Measurements from ENCODE around the gene ST3GAL4. TPM values are rescaled to one million over a fixed set of nuclear protein-coding genes. Genes with fewer than 3 reads are reported as not detected.
A peak's percentile ranks its signal among the peaks of the same experiment; 100 is the strongest.
"Not testable (repeated sequence)": the region's sequence is repeated elsewhere in the genome, so short reads cannot be mapped to it uniquely, and the experiment has no call there.

Gene ST3GAL4
- total and polyA plus RNA-seq, 5 experiments from 2014 or later, result 1.1 to 6.6 (median 2.1) TPM

DNA sequence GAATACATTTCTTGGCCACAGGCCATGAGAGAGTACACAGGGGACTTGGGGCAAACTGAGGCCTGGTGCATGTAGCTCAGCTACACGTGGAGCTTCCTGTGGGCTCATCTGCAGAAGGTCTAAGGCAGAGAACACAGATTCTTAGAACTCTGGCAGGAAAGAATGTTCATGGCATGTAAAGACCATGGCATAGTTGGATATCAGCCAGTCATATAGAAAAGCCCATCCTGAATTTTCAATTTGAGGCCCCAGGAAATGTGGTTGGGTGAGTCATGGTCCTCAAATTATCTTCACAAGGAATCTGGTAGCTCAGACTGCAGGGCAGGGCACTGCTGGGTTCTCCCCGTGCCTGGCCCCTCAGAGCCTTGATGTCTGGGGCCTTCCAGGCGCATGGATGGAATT, 13.7 kb upstream of the ST3GAL4 start:
- peaks cover 0 to 13% (median 3%) of the 10 kb centered on the region in 4 donors for H3K4me1 Mint-ChIP-seq
- POLR2A ChIA-PET, result interaction anchor here (0.6 kb wide), 1 partner anchor 15 kb away, joined by 3 read pairs; no protein-coding TSS in a partner anchor
- no peaks in the 10 kb centered on the region for H3K9me3 Mint-ChIP-seq
- H3K36me3 Mint-ChIP-seq, result peaks cover 0 to 60% (median 16%) of the 10 kb centered on the region in 3 donors
- H3K27ac Mint-ChIP-seq, result peak overlapping the region in 4 of 10 donors; percentile 9 to 71 (median 30)
- H3K4me3 Mint-ChIP-seq, result no peak overlapping the region
- no peaks in the 10 kb centered on the region for H3K27me3 Mint-ChIP-seq
- DNase-seq (no peak), ATAC-seq (no peak)

DNA sequence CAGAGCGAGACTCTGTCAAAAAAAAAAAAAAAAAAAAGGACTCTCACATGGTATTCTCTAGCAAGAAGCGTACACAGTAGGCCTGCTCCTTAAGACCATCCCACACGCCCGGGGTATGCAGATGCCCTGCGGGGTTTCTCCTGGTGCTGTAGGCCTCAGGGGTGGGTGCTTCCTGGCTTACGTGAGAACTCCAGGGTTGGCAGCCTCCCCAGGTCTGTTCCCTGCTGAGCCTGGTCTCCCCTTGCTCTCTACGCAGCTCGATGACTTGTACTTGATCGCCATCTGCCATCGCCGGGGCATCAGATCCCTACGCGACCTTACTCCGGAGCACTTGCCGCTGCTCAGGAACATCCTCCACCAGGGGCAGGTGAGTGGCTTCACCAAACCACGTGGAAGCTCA, 12.4 kb upstream of the ST3GAL4 start:
- DNase-seq (no peak), ATAC-seq (no peak)
- POLR2A ChIA-PET, result interaction anchor here (0.7 kb wide), 1 partner anchor 123 kb away, joined by 3 read pairs; no protein-coding TSS in a partner anchor
- Mint-ChIP-seq H3K9me3 (no peaks in the 10 kb centered on the region), H3K4me3 (no peak overlapping the region), H3K4me1 (peaks cover 0 to 13% (median 2%) of the 10 kb centered on the region in 4 donors), H3K27me3 (no peaks in the 10 kb centered on the region), H3K27ac (peak overlapping the region in 3 of 10 donors; percentile 25 to 52 (median 36)), H3K36me3 (peaks cover 0 to 62% (median 16%) of the 10 kb centered on the region in 3 donors)

DNA sequence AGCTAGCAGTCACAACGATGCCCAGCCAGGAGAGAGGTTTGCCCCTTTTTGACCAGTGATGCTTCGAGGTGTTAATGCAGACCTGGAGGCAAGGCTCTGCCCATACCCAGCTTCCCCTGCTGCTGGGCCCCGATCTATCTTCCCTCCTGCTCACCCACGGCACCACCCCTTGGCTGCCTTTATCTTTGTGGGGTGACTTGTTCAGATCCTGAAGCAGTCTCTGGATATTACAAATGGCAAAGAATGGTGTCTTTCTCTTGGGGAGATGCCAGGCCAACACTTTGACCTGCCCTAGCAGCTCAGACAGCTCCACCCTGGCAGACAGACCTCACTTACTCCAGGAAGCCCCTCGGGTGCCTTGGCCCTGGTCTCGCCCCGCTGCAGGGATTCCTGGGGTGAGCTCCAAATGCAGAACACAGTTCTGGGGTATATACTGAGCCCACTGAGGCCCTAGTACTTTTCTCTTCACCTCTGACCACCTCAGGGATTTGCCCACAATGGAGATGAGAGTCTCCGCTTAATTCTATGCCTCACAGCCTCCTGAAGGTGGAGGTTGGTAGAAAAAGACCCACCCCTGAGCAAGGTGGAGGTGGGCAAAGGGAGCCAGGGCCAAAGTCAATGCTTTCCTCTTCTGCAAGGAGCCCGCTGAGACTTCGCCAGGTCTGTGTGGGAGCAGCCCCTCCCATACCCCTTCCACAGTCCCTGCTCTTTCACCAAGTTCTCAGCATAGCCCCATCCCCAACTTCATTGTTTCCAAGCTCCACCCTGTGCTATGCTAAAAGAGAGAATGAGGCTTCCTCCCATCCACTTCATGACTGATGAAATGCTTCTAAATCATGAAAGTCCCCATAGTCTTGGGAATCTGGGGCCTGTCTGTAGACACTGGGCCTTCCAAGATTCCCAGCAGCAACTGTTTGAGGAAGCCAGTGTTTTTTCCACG, 11.1 kb upstream of the ST3GAL4 start:
- H3K27me3 Mint-ChIP-seq, result no peaks in the 10 kb centered on the region
- POLR2A ChIA-PET, result interaction anchor here (1.0 kb wide), 1 partner anchor 31 kb away, joined by 3 read pairs; no protein-coding TSS in a partner anchor
- peaks cover 0 to 13% (median 3%) of the 10 kb centered on the region in 4 donors for H3K4me1 Mint-ChIP-seq
- no peak overlapping the region for H3K4me3 Mint-ChIP-seq
- no peak for DNase-seq
- peak overlapping the region in 5 of 10 donors; percentile 25 to 63 (median 53) for H3K27ac Mint-ChIP-seq
- peaks cover 0 to 54% (median 14%) of the 10 kb centered on the region in 3 donors for H3K36me3 Mint-ChIP-seq
- no peak for ATAC-seq
- H3K9me3 Mint-ChIP-seq, result no peaks in the 10 kb centered on the region

DNA sequence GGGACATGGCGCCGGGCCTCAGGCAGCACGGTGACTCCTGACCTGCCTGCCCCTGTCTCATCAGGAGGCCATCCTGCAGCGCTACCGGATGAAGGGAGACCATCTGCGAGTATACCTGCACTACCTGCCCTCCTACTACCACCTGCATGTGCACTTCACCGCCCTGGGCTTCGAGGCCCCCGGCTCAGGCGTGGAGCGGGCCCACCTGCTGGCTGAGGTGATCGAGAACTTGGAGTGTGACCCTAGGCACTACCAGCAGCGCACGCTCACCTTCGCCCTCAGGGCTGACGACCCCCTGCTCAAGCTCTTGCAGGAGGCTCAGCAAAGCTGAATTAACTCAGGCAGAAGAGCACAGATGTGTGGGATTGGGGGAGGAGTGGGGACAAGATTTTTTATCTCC, 10.2 kb upstream of the ST3GAL4 start:
- Mint-ChIP-seq H3K9me3 (no peaks in the 10 kb centered on the region), H3K4me3 (no peak overlapping the region), H3K36me3 (peaks cover 0 to 49% (median 14%) of the 10 kb centered on the region in 3 donors), H3K4me1 (peaks cover 0 to 13% (median 3%) of the 10 kb centered on the region in 4 donors), H3K27me3 (no peaks in the 10 kb centered on the region), H3K27ac (peak overlapping the region in 1 of 10 donors; percentile 45)
- ATAC-seq (no peak), DNase-seq (no peak)
- POLR2A ChIA-PET, result no interaction called here

DNA sequence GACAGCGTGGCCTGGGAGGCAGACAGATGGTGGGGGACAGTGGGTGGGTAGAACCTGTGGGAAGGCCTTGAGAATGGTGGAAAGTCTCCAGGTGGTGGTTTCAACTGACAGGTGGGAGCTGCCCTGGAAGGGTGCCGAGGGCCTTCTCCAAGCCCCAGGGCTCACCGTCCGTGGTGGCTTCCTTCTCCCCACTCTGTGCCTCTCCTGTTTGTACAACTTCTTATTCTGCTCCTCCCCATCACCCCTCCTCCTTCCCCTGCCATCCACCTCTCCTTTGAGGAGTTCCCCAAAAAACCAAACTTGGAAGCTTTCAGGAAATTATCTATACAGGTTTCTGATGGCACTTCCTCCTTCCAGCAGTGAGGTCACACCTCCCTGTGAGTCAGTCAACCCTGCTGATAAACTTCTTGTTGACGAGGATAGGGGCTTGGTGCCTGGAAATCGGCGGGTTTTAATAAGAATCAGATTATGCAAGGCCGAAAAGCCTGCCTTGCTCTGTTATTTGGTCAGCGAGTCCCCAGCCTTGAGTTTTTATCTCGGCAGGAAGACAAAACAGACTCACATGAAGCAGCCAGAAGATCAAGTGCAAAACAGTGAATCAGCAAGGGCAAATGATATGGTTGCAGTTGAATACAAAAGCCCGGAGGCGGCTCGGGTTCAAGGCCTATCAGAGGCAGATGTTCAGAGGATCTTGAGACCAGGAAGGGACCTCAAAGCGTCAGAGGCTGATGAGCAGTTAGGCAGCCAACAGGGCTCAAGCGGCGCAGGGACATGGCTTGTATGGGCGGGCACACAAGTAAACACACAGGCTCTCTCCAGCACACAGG, 9.5 kb upstream of the ST3GAL4 start:
- POLR2A ChIA-PET, result no interaction called here
- peak overlapping the region in 6 of 10 donors; percentile 45 to 71 (median 62) for H3K27ac Mint-ChIP-seq
- no peak overlapping the region for H3K4me3 Mint-ChIP-seq
- ATAC-seq, result no peak
- DNase-seq, result no peak
- no peaks in the 10 kb centered on the region for H3K27me3 Mint-ChIP-seq
- peaks cover 0 to 16% (median 6%) of the 10 kb centered on the region in 4 donors for H3K4me1 Mint-ChIP-seq
- peaks cover 0 to 45% (median 9%) of the 10 kb centered on the region in 3 donors for H3K36me3 Mint-ChIP-seq
- no peaks in the 10 kb centered on the region for H3K9me3 Mint-ChIP-seq

DNA sequence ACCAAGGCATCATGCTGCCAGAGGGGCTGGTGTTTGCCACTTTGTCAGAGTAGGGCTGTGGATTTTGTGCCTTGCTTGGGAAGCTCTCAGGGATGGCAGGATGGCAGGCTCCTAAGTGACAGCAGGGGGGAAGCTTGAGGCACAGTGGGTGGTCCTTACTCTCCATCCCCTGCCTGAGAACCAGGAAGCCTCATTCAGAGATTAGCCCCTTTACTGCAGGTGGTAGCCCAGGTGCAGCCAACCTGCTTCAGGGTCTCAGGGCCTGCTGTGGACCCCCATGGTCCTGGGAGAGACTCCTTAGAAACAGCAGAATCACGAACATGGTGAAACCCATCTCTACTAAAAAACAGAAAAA, 8.9 kb upstream of the ST3GAL4 start:
- peaks cover 0 to 20% (median 6%) of the 10 kb centered on the region in 4 donors for H3K4me1 Mint-ChIP-seq

DNA sequence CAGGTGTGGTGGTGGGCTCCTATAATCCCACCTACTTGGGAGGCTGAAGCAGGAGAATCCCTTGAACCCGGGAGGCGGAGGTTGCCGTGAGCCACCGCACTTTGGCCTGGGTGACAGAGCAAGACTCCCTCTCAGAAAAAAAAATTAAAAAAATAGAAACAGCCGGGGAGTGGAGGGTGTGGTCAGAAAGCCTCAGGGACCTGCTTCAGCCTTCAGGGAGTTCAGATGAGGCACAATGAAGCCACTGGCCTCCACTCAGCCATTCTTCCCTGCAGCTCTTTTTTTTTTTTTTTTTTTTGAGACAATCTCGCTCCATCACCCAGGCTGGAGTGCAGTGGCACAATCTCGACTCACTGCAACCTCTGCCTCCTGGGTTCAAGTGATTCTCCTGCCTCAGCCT, 8.5 kb upstream of the ST3GAL4 start:
- H3K9me3 Mint-ChIP-seq, H3K27me3 Mint-ChIP-seq, ATAC-seq, DNase-seq, H3K4me3 Mint-ChIP-seq: not testable (repeated sequence)
- peak overlapping the region in 2 of 10 donors; percentile 45 to 74 for H3K27ac Mint-ChIP-seq
- H3K36me3 Mint-ChIP-seq, result peaks cover 0 to 35% (median 3%) of the 10 kb centered on the region in 3 donors
- peaks cover 0 to 17% (median 6%) of the 10 kb centered on the region in 4 donors for H3K4me1 Mint-ChIP-seq
- POLR2A ChIA-PET, result interaction anchor here (0.6 kb wide), 2 partner anchors 262 to 1657 kb away, joined by 3 read pairs; no protein-coding TSS in a partner anchor

More for the DNA sequence above, 8.9 kb upstream of the ST3GAL4 start:
- no peaks in the 10 kb centered on the region for H3K9me3 Mint-ChIP-seq
- no peak overlapping the region for H3K4me3 Mint-ChIP-seq
- no peak for ATAC-seq
- peak overlapping the region in 5 of 10 donors; percentile 45 to 74 (median 62) for H3K27ac Mint-ChIP-seq
- peaks cover 0 to 39% (median 7%) of the 10 kb centered on the region in 3 donors for H3K36me3 Mint-ChIP-seq
- H3K27me3 Mint-ChIP-seq, result no peaks in the 10 kb centered on the region
- POLR2A ChIA-PET, result interaction anchor here (0.6 kb wide), 2 partner anchors 262 to 1658 kb away, joined by 3 read pairs; no protein-coding TSS in a partner anchor
- DNase-seq, result no peak

DNA sequence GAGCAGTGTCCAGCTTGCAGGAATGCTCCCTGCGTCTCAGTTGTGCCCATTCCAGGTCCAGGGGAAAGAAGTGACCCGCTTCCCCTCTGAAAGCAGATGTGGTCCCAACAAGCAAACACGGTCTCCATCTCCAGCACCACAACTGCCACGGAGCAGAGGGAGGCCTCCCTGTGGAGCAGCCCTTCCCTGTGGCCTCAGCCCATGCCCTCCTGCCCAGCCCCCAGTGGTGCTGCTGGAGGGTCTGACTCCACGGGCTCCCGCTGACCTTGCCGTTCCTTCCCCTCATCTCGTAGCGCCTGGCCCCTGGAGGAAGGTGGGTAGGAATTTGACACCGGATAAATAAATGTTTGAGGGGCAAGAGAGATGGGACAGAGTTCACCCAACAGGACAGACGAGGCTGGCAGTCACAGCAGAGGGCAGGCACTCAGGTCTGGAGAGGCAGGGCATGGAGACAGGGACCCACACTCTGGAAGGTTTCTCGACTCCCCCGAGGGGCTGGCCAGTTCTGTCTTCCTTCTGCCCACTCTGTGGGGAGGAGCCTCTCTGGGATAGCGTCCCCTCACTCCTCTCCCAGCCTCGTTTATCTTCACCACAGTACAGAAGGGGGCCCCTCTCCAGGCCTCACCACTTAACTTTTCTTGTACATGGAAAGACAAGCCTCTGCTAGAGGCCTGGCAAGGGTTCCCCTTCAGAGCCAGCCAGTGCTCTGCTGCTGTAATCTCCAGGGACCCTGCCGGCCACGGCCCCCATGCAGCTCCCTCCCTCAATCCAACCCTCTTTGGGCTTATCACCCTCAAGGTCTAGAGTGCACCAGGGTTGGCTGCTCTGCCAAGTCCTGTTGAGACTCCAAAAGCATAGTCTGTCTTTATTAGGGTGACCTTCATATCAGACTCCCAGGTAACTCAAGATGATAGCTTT, 7.5 kb upstream of the ST3GAL4 start:
- Mint-ChIP-seq H3K9me3 (no peaks in the 10 kb centered on the region), H3K4me3 (no peak overlapping the region), H3K27ac (peak overlapping the region in 6 of 10 donors; percentile 1 to 65 (median 36)), H3K4me1 (peaks cover 7 to 24% (median 10%) of the 10 kb centered on the region in 4 donors), H3K36me3 (peaks cover 0 to 27% (median 3%) of the 10 kb centered on the region in 3 donors), H3K27me3 (no peaks in the 10 kb centered on the region)
- no peak for ATAC-seq
- POLR2A ChIA-PET, result no interaction called here
- no peak for DNase-seq

DNA sequence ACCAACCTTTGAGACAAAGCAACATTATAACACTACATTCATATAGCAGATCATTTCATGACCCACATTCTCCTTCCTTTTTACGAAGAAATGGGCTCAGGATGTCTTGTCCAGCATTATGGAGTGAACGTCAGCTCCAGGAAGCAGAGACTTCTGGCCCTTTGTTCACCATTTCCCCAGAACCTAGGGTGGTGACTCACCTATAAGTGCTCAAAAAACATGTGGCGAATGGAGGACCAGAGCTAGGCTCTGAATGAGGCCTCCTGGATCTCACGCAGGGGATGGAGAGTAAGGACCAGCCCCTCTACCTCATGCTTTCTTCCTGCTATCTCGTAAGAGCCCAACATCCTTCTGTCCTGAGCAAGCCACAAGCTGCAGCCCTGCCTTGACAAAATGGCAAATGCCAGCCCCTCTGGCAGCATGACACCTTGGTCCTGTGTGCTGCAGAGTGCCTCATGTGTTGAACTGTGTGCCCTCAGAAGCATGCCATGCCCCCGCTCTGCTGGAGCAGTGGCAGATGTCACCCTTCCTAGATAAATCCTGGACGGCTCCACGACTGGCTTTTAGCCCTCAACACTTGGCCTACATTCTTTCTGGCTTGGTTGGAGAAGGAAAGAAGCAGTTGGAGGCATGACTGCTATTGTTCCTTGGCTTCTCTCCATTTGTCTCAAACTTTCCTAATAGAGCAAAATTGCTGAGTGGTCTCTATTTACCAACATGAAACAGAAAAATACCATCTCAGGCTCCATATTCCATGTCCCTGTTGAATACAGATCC, 6.5 kb upstream of the ST3GAL4 start:
- no peak for ATAC-seq
- POLR2A ChIA-PET, result no interaction called here
- H3K36me3 Mint-ChIP-seq, result peaks cover 0 to 22% (median 1%) of the 10 kb centered on the region in 3 donors
- peak overlapping the region in 5 of 10 donors; percentile 22 to 65 (median 53) for H3K27ac Mint-ChIP-seq
- H3K9me3 Mint-ChIP-seq, result no peaks in the 10 kb centered on the region
- DNase-seq, result no peak
- H3K27me3 Mint-ChIP-seq, result no peaks in the 10 kb centered on the region
- no peak overlapping the region for H3K4me3 Mint-ChIP-seq
- peaks cover 5 to 34% (median 17%) of the 10 kb centered on the region in 4 donors for H3K4me1 Mint-ChIP-seq

DNA sequence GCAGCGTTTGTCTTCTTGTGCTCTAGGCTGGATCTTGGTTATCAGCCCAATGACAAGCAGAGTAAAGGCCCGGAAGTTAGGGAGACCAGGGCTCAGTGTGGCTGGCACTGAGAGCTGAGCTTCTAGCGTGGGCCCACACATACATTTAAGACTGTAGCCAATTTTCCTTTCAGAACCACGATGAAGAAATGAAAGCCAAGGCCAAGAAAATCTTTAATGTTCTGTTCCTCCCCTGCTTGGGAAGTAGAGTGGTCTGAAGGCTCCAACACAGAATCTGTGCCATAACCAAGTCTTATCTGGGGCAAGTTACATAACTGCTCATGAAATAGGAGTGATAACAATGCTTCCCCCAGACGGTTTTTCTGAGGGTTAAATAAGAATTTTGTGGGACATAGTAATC, 4.7 kb upstream of the ST3GAL4 start:
- no peak overlapping the region for H3K4me3 Mint-ChIP-seq
- peak overlapping the region in 1 of 10 donors; percentile 73 for H3K27ac Mint-ChIP-seq

DNA sequence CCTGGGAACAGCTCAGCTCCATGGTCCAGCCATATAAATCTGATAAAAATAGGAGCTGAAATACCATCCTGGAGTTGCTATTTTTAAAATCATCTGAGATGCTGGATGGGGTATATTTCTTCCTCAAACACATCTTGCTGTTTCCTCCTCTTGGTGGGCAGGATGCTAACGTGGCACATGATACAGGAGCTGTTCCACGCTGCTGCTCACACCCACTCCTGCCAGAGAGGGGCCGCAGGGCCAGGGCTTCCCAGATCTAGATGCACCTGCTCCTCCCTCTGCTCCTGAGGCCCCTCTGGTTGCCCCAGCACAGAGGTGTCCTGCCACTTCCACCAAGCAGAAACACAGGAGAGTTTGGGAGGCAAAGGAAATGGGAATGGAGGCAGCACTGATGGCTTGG, 3.3 kb upstream of the ST3GAL4 start:
- H3K4me3 Mint-ChIP-seq, result no peak overlapping the region
- peaks cover 0 to 1% (median 0%) of the 10 kb centered on the region in 9 donors for H3K9me3 Mint-ChIP-seq
- ATAC-seq, result no peak
- POLR2A ChIA-PET, result no interaction called here
- peak overlapping the region in 1 of 10 donors; percentile 62 for H3K27ac Mint-ChIP-seq
- no peak for DNase-seq
- peaks cover 0 to 6% (median 0%) of the 10 kb centered on the region in 3 donors for H3K36me3 Mint-ChIP-seq
- no peaks in the 10 kb centered on the region for H3K27me3 Mint-ChIP-seq
- H3K4me1 Mint-ChIP-seq, result peaks cover 12 to 49% (median 33%) of the 10 kb centered on the region in 4 donors

More for the DNA sequence above, 4.7 kb upstream of the ST3GAL4 start:
- no peaks in the 10 kb centered on the region for H3K9me3 Mint-ChIP-seq
- no peak for DNase-seq
- H3K4me1 Mint-ChIP-seq, result peaks cover 9 to 44% (median 27%) of the 10 kb centered on the region in 4 donors
- ATAC-seq, result no peak
- H3K27me3 Mint-ChIP-seq, result no peaks in the 10 kb centered on the region
- H3K36me3 Mint-ChIP-seq, result peaks cover 0 to 9% (median 1%) of the 10 kb centered on the region in 3 donors
- POLR2A ChIA-PET, result no interaction called here

All from naive thymus-derived CD8-positive, alpha-beta T cell (primary cell).